Activated naive CD4-positive, alpha-beta T cell treated with anti-CD3 and anti-CD28 coated beads, Interleukin-2, amount 10 ng/mL, durations not matched to agents 7 days and 5 days (primary cell): ENCODE results near the gene ARHGEF39.
"Not testable (repeated sequence)": the region's sequence is repeated elsewhere in the genome, so short reads cannot be mapped to it uniquely, and the experiment has no call there.

Experiments used
- CTCF ChIA-PET: fragments of 350-600 bp; sonication (Branson Sonifier 250); formaldehyde crosslinking; loops from one replicate; lab custom pipeline; 2021; ENCODE audit warnings: antibody characterized with exemption; lab: Charles Lee
- DNase-seq: peaks from one replicate; pipeline ENCODE4 v3.0.0-alpha.2; 2020
- H3K27ac Mint-ChIP-seq: one replicate; pipeline ENCODE4 v1.8.0; 2021; ENCODE audit warnings: mild to moderate bottlenecking, moderate library complexity, mixed read lengths
- H3K27me3 Mint-ChIP-seq: one replicate; pipeline ENCODE4 v1.8.0; 2021; ENCODE audit warnings: mild to moderate bottlenecking, mixed read lengths
- H3K36me3 Mint-ChIP-seq: one replicate; pipeline ENCODE4 v1.8.0; 2021; ENCODE audit warnings: mixed read lengths
- H3K4me1 Mint-ChIP-seq: one replicate; pipeline ENCODE4 v1.8.0; 2021; ENCODE audit warnings: mixed read lengths
- H3K4me3 Mint-ChIP-seq: one replicate; pipeline ENCODE4 v1.8.0; 2021; ENCODE audit warnings: mild to moderate bottlenecking, moderate library complexity, mixed read lengths
- H3K9me3 Mint-ChIP-seq: one replicate; pipeline ENCODE4 v1.8.0; 2021; ENCODE audit warnings: mixed read lengths

ARHGEF39 gene

DNA sequence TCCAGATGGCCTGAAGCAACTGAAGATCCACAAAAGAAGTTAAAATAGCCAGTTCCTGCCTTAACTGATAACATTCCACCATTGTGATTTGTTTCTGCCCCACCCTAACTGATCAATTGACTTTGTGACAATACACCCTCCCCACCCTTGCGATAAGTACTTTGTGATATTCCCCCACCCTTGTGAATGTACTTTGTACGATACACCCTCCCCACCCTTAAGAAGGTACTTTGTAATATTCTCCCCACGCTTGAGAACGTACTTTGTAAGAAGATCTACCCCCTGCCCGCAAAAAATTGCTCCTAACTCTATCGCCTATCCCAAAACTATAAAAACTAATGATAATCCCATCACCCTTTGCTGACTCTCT lies 28.1 kb downstream of the ARHGEF39 start:
- peaks cover 58% of the 10 kb centered on the region for H3K4me1 Mint-ChIP-seq
- H3K27me3 Mint-ChIP-seq, CTCF ChIA-PET, H3K4me3 Mint-ChIP-seq, H3K9me3 Mint-ChIP-seq, DNase-seq: not testable (repeated sequence)
- peak overlapping the region; percentile 1 for H3K27ac Mint-ChIP-seq
- peaks cover 17% of the 10 kb centered on the region for H3K36me3 Mint-ChIP-seq

DNA sequence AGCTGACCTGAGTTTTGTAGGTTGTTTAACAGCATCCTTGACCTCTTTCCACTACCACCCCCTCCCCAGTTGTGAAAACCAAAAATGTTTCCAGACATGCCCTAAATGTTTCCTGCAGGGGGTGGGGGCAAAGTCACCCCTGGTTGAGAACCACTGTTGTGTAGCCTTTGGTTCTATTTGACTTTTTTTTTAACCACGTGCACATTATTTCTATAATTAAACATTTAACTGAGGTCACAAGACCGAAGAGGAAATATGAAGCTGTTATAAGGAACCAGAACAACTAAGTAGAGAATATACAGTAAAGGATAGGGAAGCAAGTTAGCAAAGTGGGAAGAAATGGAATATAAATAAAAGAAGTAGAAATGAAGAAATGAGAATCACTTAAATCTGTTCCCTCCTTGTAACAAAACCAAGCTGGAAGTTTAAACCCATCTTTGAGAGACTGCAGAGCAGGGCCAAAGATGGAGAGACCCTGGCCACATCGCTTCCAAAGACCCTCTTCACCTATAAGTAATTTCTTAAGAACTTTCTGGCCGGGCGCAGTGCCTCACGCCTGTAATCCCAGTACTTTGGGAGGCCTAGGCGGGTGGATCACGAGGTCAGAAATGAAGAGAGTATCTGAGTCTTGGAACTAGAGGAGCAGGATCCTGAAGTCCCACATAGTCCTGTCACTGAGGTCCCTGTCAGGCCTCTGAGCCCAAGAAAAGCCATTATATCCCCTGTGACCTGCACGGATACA lies 28.7 kb downstream of the ARHGEF39 start:
- H3K9me3 Mint-ChIP-seq: peaks cover 4% of the 10 kb centered on the region
- H3K4me3 Mint-ChIP-seq: no peak overlapping the region
- no peaks in the 10 kb centered on the region for H3K27me3 Mint-ChIP-seq
- DNase-seq: no peak
- H3K36me3 Mint-ChIP-seq: peaks cover 12% of the 10 kb centered on the region
- H3K4me1 Mint-ChIP-seq: peaks cover 53% of the 10 kb centered on the region
- CTCF ChIA-PET: interaction anchor here (1.0 to 1.8 kb wide), 3 partner anchors 20 to 60 kb away, joined by 3 to 5 read pairs (median 3); no protein-coding TSS in a partner anchor
- no peak overlapping the region for H3K27ac Mint-ChIP-seq

DNA sequence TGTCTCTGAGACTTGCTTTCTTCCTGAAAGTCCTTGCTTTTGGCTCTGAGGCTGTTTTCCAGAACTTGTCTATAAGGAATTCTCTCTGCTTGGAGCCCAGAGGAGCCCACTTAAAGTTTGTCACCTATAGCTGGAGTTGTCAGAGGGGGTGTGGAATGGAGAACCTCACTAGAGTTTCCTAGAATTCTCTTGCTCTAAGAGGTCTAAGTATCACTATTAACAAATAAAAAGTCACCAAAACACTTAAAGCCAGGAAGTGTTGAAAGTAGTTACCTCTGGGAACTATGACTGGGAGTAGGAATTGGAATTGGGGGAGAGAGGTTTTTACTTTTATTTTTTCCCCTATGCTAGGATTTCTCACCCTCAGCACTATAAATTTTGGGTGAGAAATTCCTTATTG lies 29.3 kb downstream of the ARHGEF39 start:
- no peak overlapping the region for H3K27ac Mint-ChIP-seq
- H3K36me3 Mint-ChIP-seq: peaks cover 7% of the 10 kb centered on the region
- H3K4me1 Mint-ChIP-seq: peaks cover 48% of the 10 kb centered on the region
- no peak for DNase-seq
- H3K4me3 Mint-ChIP-seq: no peak overlapping the region
- no peaks in the 10 kb centered on the region for H3K27me3 Mint-ChIP-seq
- peaks cover 4% of the 10 kb centered on the region for H3K9me3 Mint-ChIP-seq
- CTCF ChIA-PET: interaction anchor here (0.9 to 1.8 kb wide), 4 partner anchors 11 to 60 kb away, joined by 3 to 5 read pairs (median 4); no protein-coding TSS in a partner anchor

DNA sequence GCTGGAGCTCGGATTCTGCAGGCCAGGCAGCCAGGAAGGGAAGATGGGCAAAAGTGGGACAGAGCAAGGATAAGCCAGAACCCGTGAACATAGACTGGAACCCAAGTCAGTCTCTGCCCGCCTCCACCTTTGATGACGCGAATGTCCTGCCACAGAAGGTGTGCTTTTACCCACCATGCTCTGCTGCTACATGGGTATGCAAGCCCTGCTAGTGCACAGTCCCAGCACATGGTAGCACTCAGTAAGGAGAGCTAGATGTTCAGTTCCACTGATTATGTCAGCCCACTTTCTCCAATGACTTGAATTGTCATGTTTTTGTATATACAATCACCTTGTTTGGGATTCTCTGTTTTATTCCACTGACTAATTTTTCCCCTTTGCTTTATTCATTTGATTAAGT lies 35.4 kb downstream of the ARHGEF39 start:
- H3K36me3 Mint-ChIP-seq: no peaks in the 10 kb centered on the region
- H3K9me3 Mint-ChIP-seq: no peaks in the 10 kb centered on the region
- H3K27me3 Mint-ChIP-seq: peaks cover 4% of the 10 kb centered on the region
- H3K4me3 Mint-ChIP-seq: no peak overlapping the region
- H3K4me1 Mint-ChIP-seq: no peaks in the 10 kb centered on the region
- CTCF ChIA-PET: interaction anchor here (0.9 to 3.3 kb wide), 6 partner anchors 9 to 67 kb away, joined by 3 to 12 read pairs (median 5); no protein-coding TSS in a partner anchor
- no peak for DNase-seq
- no peak overlapping the region for H3K27ac Mint-ChIP-seq

DNA sequence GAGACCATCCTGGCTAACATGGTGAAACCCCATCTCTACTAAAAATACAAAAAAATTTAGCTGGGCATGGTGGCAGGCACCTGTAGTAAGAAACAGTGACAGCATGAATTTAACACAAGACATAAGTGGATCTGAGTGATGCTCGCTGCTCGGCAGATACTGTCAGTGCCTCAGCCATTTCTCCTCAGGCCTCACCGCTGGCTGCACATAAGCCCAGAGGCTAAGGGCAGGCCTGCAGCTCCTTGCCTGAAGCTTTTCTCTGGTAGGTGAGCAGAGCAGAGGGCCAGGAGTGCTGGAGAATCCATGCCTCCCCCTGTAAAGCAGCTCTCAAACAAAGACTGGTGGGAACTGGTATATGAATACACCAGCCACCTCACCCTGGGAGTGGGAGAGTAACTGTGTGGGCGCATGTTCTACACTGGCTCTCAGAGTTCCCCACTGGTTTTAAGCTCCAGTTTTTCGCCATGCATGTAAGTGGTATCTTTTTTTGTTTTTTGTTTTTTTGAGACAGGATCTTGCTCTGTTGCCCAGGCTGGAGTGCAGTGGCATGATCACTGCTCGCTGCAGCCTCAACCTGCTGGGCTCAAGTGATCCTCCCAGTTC lies 36.5 kb downstream of the ARHGEF39 start:
- CTCF ChIA-PET: interaction anchor here (0.6 to 3.3 kb wide), 8 partner anchors 12 to 68 kb away, joined by 3 to 12 read pairs (median 4); no protein-coding TSS in a partner anchor
- Mint-ChIP-seq H3K27ac (no peak overlapping the region), H3K27me3 (peaks cover 4% of the 10 kb centered on the region), H3K9me3 (no peaks in the 10 kb centered on the region), H3K36me3 (no peaks in the 10 kb centered on the region), H3K4me1 (no peaks in the 10 kb centered on the region), H3K4me3 (no peak overlapping the region)
- no peak for DNase-seq

DNA sequence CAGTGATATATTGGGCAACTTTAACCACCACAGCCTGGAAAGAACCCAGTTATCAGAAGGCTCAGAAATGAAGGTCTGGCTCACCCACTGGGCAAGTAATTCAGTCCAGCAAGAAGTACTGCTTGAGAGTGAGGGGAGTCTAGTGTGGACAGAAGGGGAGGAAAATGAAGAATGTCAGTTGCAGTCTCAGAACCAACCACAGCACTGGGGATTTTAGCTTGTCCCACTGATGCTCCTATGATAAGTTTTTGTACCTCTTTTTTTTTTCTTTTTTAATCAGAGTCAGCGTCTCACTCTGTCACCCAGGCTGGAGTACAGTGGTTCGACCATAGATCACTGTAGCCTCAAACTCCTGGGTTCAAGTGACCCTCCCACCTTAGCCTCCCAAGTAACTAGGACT lies 37.4 kb downstream of the ARHGEF39 start:
- Mint-ChIP-seq H3K4me3 (no peak overlapping the region), H3K27me3 (peaks cover 4% of the 10 kb centered on the region), H3K4me1 (no peaks in the 10 kb centered on the region), H3K36me3 (no peaks in the 10 kb centered on the region), H3K9me3 (no peaks in the 10 kb centered on the region), H3K27ac (no peak overlapping the region)
- DNase-seq: no peak
- CTCF ChIA-PET: interaction anchor here (0.8 kb wide), 1 partner anchor 11 kb away, joined by 3 read pairs; no protein-coding TSS in a partner anchor

DNA sequence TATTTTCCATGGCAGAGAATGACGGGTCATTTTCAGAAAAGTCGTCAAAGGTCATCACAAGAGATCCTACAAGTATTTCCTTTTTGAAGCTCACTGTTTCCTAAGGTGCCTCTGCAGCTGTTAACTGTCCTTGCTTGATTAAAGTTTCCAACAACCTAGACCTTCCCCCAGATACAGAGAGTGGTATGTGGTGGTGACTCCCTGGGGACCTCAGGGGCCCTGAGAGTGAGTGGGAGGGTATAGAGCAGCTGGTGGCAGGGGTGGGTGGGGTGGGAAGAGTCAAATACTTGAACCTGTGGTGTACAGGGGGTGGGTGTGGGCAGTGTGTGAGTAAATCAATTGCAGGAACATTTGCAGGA lies 45.2 kb downstream of the ARHGEF39 start:
- Mint-ChIP-seq H3K9me3 (no peaks in the 10 kb centered on the region), H3K4me1 (peaks cover 49% of the 10 kb centered on the region), H3K27me3 (peaks cover 12% of the 10 kb centered on the region), H3K4me3 (no peak overlapping the region), H3K36me3 (no peaks in the 10 kb centered on the region), H3K27ac (peak overlapping the region; percentile 77)
- no peak for DNase-seq
- CTCF ChIA-PET: interaction anchor here (0.6 to 7.0 kb wide), 8 partner anchors 9 to 135 kb away, joined by 3 to 81 read pairs (median 4); partner anchors contain the start of genes MSMP and SIT1

DNA sequence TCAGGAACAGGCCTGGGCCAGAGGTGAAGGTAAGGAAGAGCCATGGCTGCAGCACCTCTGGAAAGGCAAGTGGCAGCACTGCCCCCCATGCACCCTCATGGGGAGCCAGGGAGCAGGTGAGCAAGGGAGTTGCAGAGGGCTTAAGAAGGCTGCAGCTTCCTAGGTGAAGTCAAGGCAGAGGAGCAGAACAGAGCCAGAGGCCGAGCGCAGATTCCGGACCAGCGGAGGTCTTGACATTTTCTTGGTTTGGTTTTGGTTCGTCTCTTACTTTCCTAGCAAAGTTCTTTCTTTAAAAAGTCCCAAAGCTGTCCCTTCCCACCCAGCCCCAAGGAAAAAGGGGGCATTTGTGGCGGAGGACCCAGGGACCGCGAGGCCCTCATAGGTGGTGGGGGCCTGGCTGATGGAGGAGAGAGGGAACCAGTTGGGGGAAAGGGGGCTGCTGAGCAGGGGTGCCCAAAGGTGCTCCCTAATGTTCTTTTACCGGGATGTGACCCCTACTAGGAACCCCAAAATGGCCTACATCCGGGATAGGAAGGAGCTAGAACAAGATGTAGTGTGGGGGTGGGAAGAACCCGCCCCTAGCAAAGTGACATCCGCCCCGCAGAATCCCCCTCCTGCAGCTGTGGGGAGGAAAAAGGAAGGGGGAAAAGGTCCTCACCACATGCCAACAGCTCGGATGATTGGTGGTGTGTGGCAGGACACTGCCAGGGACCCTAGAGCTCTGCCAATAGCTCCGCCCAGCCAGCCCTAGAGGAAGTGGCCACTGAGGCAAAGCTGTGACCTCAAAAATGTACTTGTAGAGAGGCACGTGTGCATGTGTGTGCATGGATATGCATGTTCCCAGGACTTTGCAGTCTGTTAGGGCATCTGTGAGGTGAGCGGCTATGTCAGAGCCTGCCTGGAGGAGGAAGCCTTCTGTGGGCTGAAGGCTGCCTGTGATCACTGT lies 45.9 kb downstream of the ARHGEF39 start:
- peak overlapping the region; percentile 33 for H3K4me3 Mint-ChIP-seq
- CTCF ChIA-PET: interaction anchor here (0.6 to 7.0 kb wide), 9 partner anchors 8 to 135 kb away, joined by 3 to 81 read pairs (median 4); partner anchors contain the start of genes MSMP and SIT1
- peak; percentile 61 for DNase-seq
- H3K36me3 Mint-ChIP-seq: no peaks in the 10 kb centered on the region
- no peaks in the 10 kb centered on the region for H3K9me3 Mint-ChIP-seq
- peak overlapping the region; percentile 77 for H3K27ac Mint-ChIP-seq
- H3K4me1 Mint-ChIP-seq: peaks cover 49% of the 10 kb centered on the region
- peaks cover 17% of the 10 kb centered on the region for H3K27me3 Mint-ChIP-seq

DNA sequence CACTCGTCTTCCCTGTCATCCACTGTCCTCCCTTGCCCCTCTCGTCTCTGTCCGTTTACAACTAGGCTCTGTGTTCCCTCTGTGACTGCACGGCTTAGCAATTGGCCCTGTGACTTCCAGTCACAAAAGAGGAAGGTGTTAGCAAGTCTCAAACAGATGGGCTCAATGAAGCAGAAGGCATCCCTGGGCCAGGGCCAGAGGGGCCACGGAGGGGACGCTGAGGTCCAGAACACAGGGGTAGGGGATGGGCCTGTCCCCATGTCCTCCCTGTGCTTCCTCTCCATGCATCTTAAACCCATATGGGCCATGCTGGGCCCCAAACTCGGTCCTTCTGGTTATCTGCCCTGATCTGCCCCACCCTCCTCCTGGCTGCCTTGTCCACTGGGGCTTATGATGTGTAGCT lies 46.7 kb downstream of the ARHGEF39 start, which contains the start of gene CD72:
TSS of gene CD72 (minus strand) at position 89 of the 403 bp plus-strand sequence. CDS start 110 bp downstream, outside the sequence.
- CTCF ChIA-PET: interaction anchor here (0.7 to 7.0 kb wide), 5 partner anchors 29 to 110 kb away, joined by 3 to 81 read pairs (median 11); partner anchors contain the start of genes CCDC107, RMRP and SIT1
- peak within 1 kb of the TSS; percentile 79 for H3K27ac Mint-ChIP-seq
- no peaks in the 10 kb centered on the region for H3K36me3 Mint-ChIP-seq
- peaks cover 49% of the 10 kb centered on the region for H3K4me1 Mint-ChIP-seq
- H3K4me3 Mint-ChIP-seq: peak within 1 kb of the TSS; percentile 80
- DNase-seq: no peak
- H3K9me3 Mint-ChIP-seq: no peaks in the 10 kb centered on the region
- peaks cover 25% of the 10 kb centered on the region for H3K27me3 Mint-ChIP-seq

DNA sequence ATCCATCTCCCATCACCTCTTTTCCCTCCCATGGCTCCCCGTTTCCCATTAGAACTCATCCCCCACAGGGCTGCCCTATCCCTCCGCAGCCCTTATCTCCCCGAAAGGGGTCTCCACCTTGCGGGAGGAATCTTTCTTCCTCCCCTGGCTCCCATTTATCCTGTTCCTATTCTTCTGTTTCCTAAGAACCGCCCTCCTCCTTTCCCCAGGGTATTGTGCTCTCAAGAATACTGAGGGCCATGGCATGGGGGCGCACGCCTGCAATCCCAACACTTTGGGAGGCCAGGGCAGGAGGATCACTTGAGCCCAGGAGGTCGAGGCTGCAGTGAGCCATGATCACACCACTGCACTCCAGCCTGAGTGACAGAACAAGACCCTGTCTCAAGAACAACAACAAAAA lies 47.4 kb downstream of the ARHGEF39 start:
- CTCF ChIA-PET: interaction anchor here (0.7 to 7.0 kb wide), 13 partner anchors 8 to 131 kb away, joined by 3 to 81 read pairs (median 11); partner anchors contain the start of genes ARHGEF39, CCDC107, CREB3 and RMRP
- peaks cover 27% of the 10 kb centered on the region for H3K27me3 Mint-ChIP-seq
- no peaks in the 10 kb centered on the region for H3K9me3 Mint-ChIP-seq
- H3K4me3 Mint-ChIP-seq: peak overlapping the region; percentile 80
- no peaks in the 10 kb centered on the region for H3K36me3 Mint-ChIP-seq
- peak overlapping the region; percentile 79 for H3K27ac Mint-ChIP-seq
- no peak for DNase-seq
- H3K4me1 Mint-ChIP-seq: peaks cover 49% of the 10 kb centered on the region

DNA sequence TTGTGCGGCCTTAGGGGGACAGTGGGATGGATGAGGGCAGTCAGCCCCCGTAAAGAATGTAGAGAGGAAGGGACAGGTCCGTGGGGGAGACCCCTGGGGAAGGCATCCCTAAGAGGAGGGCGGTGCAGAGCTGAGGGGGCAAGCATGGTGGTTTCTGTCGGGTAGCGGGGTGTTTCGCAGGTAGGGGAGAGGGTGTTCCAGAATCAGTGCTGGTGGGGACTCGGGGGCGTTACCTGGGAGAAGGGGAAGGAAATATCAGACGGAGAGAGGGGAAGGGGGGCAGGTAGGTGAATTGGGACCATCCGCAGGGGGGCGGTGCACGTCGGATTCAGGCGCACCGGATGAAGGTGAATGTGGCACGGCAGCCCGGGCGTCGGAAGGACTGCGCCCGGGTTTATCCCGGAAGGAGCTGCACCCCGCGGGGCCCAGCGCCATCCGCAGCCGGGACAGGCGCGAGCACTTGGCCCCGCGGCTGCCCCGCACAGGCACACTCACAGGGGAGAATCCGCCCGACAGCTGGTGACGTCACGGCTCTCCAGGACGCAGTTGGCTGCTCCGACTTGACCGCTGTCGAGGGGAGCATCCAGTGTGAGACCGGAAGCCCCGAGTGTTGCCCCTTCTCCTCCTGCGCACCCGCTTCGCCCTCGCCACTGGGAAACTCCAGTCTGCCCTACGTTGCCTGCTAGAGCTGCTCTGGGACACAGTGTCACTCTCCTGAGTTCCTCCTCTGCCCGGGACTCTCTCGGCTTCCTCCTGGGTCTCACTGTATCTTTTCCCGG lies 48.1 kb downstream of the ARHGEF39 start:
- Mint-ChIP-seq H3K27ac (peak overlapping the region; percentile 79), H3K36me3 (no peaks in the 10 kb centered on the region), H3K4me3 (peak overlapping the region; percentile 80), H3K9me3 (no peaks in the 10 kb centered on the region), H3K4me1 (peaks cover 49% of the 10 kb centered on the region), H3K27me3 (peaks cover 27% of the 10 kb centered on the region)
- CTCF ChIA-PET: interaction anchor here (0.7 to 7.0 kb wide), 20 partner anchors 8 to 131 kb away, joined by 3 to 81 read pairs (median 4); partner anchors contain the start of genes ARHGEF39, CCDC107, CREB3 and RMRP
- DNase-seq: peak; percentile 79

DNA sequence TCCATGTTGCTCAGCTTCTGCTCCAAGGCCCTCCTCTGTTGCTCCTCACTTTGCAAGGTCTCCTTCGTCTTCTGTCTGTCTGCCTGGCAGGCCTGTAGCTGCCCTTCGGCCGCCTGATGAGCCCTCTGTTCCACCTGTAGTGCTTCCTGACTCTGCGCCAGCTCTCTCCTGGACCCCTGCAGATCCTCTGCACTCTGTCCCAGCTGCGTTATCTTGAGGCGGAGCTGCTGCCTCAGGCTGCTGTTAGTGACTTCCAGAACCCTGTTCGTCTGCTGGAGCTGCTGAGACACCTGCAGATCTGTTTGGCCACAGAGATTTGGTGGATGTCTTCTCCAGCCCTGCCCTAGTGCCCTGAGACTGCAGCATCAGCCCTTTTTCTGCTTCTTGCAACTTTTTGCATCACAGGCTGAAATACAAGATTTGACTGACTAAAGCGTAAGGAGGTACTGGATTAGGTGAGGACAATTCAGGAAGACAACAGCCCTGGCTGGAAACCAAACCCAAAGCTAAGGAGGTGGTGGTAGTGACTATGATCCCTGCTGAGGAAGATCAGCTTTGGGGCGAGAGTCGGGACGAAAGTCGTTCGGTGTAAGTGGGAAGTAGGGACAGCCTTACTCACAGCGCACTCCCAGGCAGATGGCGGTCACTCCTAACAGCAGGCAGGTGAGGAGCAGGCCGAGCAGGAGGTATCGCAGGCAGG lies 48.9 kb downstream of the ARHGEF39 start:
- no peak for DNase-seq
- Mint-ChIP-seq H3K9me3 (no peaks in the 10 kb centered on the region), H3K4me3 (peak overlapping the region; percentile 80), H3K36me3 (no peaks in the 10 kb centered on the region), H3K27ac (peak overlapping the region; percentile 50), H3K4me1 (peaks cover 52% of the 10 kb centered on the region), H3K27me3 (peaks cover 27% of the 10 kb centered on the region)
- CTCF ChIA-PET: interaction anchor here (0.7 to 7.0 kb wide), 19 partner anchors 8 to 115 kb away, joined by 3 to 81 read pairs (median 5); partner anchors contain the start of genes ARHGEF39, CCDC107, RMRP and SIT1
